IMR-90 (cell line): ENCODE data around the gene ZNHIT1. TPM values are rescaled to one million over a fixed set of nuclear protein-coding genes. Genes with fewer than 3 reads are reported as not detected.
"Not testable (repeated sequence)": the region's sequence is repeated elsewhere in the genome, so short reads cannot be mapped to it uniquely, and the experiment has no call there.

Source experiments
- ATAC-seq: fragments of 200-7000 bp; cut with Tn5 transposase; 2 replicates; pipeline ENCODE4 v1.9.1; 2020; ENCODE audit warnings: low read depth, mild to moderate bottlenecking, moderate library complexity
- BruUV-seq: library from RNA; stranded (reverse); fragments of 400-500 nt; replicated peaks from 2 replicates; lab custom pipeline; 2021; lab: Mats Ljungman, UMichigan
- CTCF ChIA-PET: fragments of 300-600 bp; formaldehyde crosslinking; extraction: SDS; loops from one replicate; lab custom pipeline; 2021; ENCODE audit warnings: antibody characterized with exemption; lab: Yijun Ruan, JAX
- POLR2A ChIA-PET: fragments of 300-600 bp; sonication (Branson Sonifier 250); formaldehyde crosslinking; loops from one replicate; lab custom pipeline; 2022; ENCODE audit warnings: antibody characterized with exemption; ENCODE audit not compliant: unreplicated experiment; lab: Charles Lee
- DNase-seq: peaks from one replicate; pipeline ENCODE4 v3.0.0; 2013
- H2AFZ ChIP-seq: replicated peaks from 2 replicates; pipeline ENCODE3; 2013; ENCODE audit warnings: low read length, mild to moderate bottlenecking; ENCODE audit not compliant: poor library complexity
- H2AK5ac ChIP-seq: 2 replicates; pipeline ENCODE4 v1.6.1; 2013; ENCODE audit warnings: low read depth, low read length, inconsistent platforms
- H2AK9ac ChIP-seq: replicated peaks from 2 replicates; pipeline ENCODE3; 2013; ENCODE audit warnings: mild to moderate bottlenecking, low read depth, low read length, moderate library complexity; ENCODE audit not compliant: poor library complexity
- H2BK120ac ChIP-seq: 2 replicates; pipeline ENCODE4 v1.6.1; 2013; ENCODE audit warnings: low read depth, low read length, inconsistent platforms
- H2BK15ac ChIP-seq: 3 replicates; pipeline ENCODE4 v1.6.1; 2013; ENCODE audit warnings: low read depth, low read length, inconsistent platforms
- H2BK20ac ChIP-seq: 2 replicates; pipeline ENCODE4 v1.6.1; 2013; ENCODE audit warnings: low read depth, mild to moderate bottlenecking, inconsistent platforms, low read length, moderate library complexity
- H2BK5ac ChIP-seq: 2 replicates; pipeline ENCODE4 v1.6.1; 2013; ENCODE audit warnings: mild to moderate bottlenecking, low read depth, low read length, inconsistent platforms; ENCODE audit not compliant: poor library complexity, severe bottlenecking
- H3K14ac ChIP-seq: replicated peaks from 2 replicates; pipeline ENCODE4 v1.6.1; 2013; ENCODE audit warnings: low read depth, low read length, inconsistent platforms
- H3K18ac ChIP-seq: 2 replicates; pipeline ENCODE4 v1.6.1; 2013; ENCODE audit warnings: low read depth, low read length, control low read depth
- H3K23ac ChIP-seq: 2 replicates; pipeline ENCODE4 v1.6.1; 2013; ENCODE audit warnings: low read depth, low read length, inconsistent platforms
- H3K27ac ChIP-seq: 2 replicates; pipeline ENCODE4 v1.5.1; 2013; ENCODE audit warnings: mild to moderate bottlenecking, control low read depth, low read length; ENCODE audit not compliant: insufficient read depth
- H3K27me3 ChIP-seq: 2 replicates; pipeline ENCODE4 v1.6.1; 2013; ENCODE audit warnings: low read length; ENCODE audit not compliant: control insufficient read depth, insufficient read depth
- H3K36me3 ChIP-seq: 2 replicates; pipeline ENCODE4 v1.6.1; 2013; ENCODE audit warnings: low read length, mixed read lengths; ENCODE audit not compliant: control insufficient read depth, insufficient read depth
- H3K4ac ChIP-seq: 2 replicates; pipeline ENCODE4 v1.6.1; 2013; ENCODE audit warnings: low read depth, low read length, inconsistent platforms
- H3K4me1 ChIP-seq: 2 replicates; pipeline ENCODE4 v1.6.1; 2013; ENCODE audit warnings: low read length, mixed read lengths; ENCODE audit not compliant: control insufficient read depth, insufficient read depth
- H3K4me2 ChIP-seq: 2 replicates; pipeline ENCODE4 v1.6.1; 2013; ENCODE audit warnings: low read depth, mild to moderate bottlenecking, control low read depth, low read length, moderate library complexity
- H3K4me3 ChIP-seq: 2 replicates; pipeline ENCODE4 v1.5.1; 2013; ENCODE audit warnings: low read depth, mild to moderate bottlenecking, control low read depth, low read length, moderate library complexity; ENCODE audit not compliant: insufficient read depth
- H3K56ac ChIP-seq: 2 replicates; pipeline ENCODE4 v1.6.1; 2013; ENCODE audit warnings: low read length, inconsistent platforms; ENCODE audit not compliant: insufficient read depth; ENCODE audit errors: extremely low read depth
- H3K79me1 ChIP-seq, 2 experiments: 2 replicates each; pipeline ENCODE4 v1.6.1; 2013; ENCODE audit warnings: low read length in 2 of 2, inconsistent platforms in 1 of 2, low read depth in 1 of 2
- H3K9ac ChIP-seq: 2 replicates; pipeline ENCODE4 v1.6.1; 2013; ENCODE audit warnings: low read depth, low read length, control low read depth
- H3K9me1 ChIP-seq: 2 replicates; pipeline ENCODE4 v1.6.1; 2013; ENCODE audit warnings: low read length, inconsistent platforms; ENCODE audit not compliant: insufficient read depth
- H3K9me3 ChIP-seq: 2 replicates; pipeline ENCODE4 v1.6.1; 2013; ENCODE audit warnings: low read length; ENCODE audit not compliant: control insufficient read depth, insufficient read depth
- H4K20me1 ChIP-seq: 2 replicates; pipeline ENCODE4 v1.6.1; 2013; ENCODE audit warnings: low read length, inconsistent platforms; ENCODE audit not compliant: insufficient read depth
- H4K5ac ChIP-seq: 2 replicates; pipeline ENCODE4 v1.6.1; 2013; ENCODE audit warnings: mild to moderate bottlenecking, low read depth, low read length, control low read depth
- H4K8ac ChIP-seq, 2 experiments: 2 replicates each; pipeline ENCODE4 v1.6.1; 2013; ENCODE audit warnings: low read depth in 2 of 2, low read length in 2 of 2, control low read depth in 1 of 2, inconsistent platforms in 1 of 2
- H4K91ac ChIP-seq: 2 replicates; pipeline ENCODE4 v1.6.1; 2013; ENCODE audit warnings: low read depth, low read length, inconsistent platforms; ENCODE audit not compliant: insufficient read depth
- USF2 ChIP-seq: fragments of 150-350 bp; IDR thresholded peaks from 2 replicates; pipeline ENCODE4 v1.6.1; 2017; ENCODE audit warnings: mild to moderate bottlenecking, antibody characterized with exemption, low read length, low read depth
- WGBS, 2 experiments: methylation state at CpG; one replicate each; pipeline versions ENCODE4 v1.1.5 to v1.1.7; 2013; ENCODE audit warnings: missing lambda C conversion rate in 2 of 2; ENCODE audit not compliant: insufficient read length in 1 of 2; ENCODE audit errors: extremely low coverage in 2 of 2; 5-methylcytosine and 5-hydroxymethylcytosine counted together
- dilution Hi-C: fragments of 300-500 bp; cut with HindIII; formaldehyde crosslinking; loops from one replicate; pipeline ENCODE4 v1.14.3; 2018; ENCODE audit warnings: low sequenced_read_pairs; ENCODE audit not compliant: unreplicated experiment
- in situ Hi-C: fragments of 300-500 bp; cut with MboI; formaldehyde crosslinking; loops from 3 replicates; pipeline ENCODE4 v1.14.3; 2019; ENCODE audit warnings: low sequenced_read_pairs, inconsistent platforms, mixed read lengths
- intact Hi-C: fragments of 100-400 bp; cut with micrococcal nuclease; formaldehyde crosslinking; loops from 2 replicates; pipeline ENCODE4 v1.10.0; 2022
- polyA plus RNA-seq, 3 experiments: library from polyadenylated mRNA; depleted of rRNA; stranded (reverse); fragments of >200 nt; gene quantifications; 2 replicates each; pipeline ENCODE4 v1.2.3, GENCODE V29; 2012; ENCODE audit warnings: low replicate concordance in 1 of 3
- total RNA-seq: library from RNA; depleted of rRNA; stranded (reverse); fragments of >200 nt; gene quantifications from 2 replicates; pipeline ENCODE4 v1.2.3, GENCODE V29; 2012

Gene ZNHIT1
- total and polyA plus RNA-seq, 2 of the 4 experiments (the other 2 are of a cell fraction), result 31.7 to 47.1 TPM

- DNase-seq (peak; percentile 10), ATAC-seq (peak; percentile 44; the same call in 1 of the 2 replicates)
- H3K79me1 ChIP-seq, CTCF ChIA-PET, H3K9me3 ChIP-seq, dilution Hi-C loops, H3K27ac ChIP-seq, H3K4me1 ChIP-seq, H3K9ac ChIP-seq, H3K36me3 ChIP-seq, H3K9me1 ChIP-seq, H2BK20ac ChIP-seq, H2BK120ac ChIP-seq, POLR2A ChIA-PET, H2BK5ac ChIP-seq, H4K91ac ChIP-seq, H3K56ac ChIP-seq, H4K8ac ChIP-seq, H3K4me2 ChIP-seq, H4K5ac ChIP-seq, H3K18ac ChIP-seq, H2BK15ac ChIP-seq, H2AK5ac ChIP-seq, H3K23ac ChIP-seq, H3K14ac ChIP-seq, BruUV-seq, H3K4me3 ChIP-seq, intact Hi-C loops, H4K20me1 ChIP-seq, H3K4ac ChIP-seq, in situ Hi-C loops: not testable (repeated sequence)
- WGBS, 2 experiments, result 50% methylated on average over 2 of the region's 6 CpGs; no CpG with 5 or more reads in 1 of the 2 experiments
- peaks cover 13% of the 10 kb centered on the region for H3K27me3 ChIP-seq
- peak overlapping the region; percentile 16 for H2AK9ac ChIP-seq
- TF ChIP-seq USF2, result peak; percentile 40; the same call in 1 of the 2 replicates
- H2AFZ ChIP-seq, result peak overlapping the region; percentile 43
Measured at GRCh38 chr7:101264102-101264706, 46.2 kb downstream of the ZNHIT1 start.
